GM12875 (cell line): ENCODE results near the gene DCP1B.

ENCODE experiments used
- H3K4me3 ChIP-seq: one replicate; pipeline ENCODE4 v1.5.1; 2011; ENCODE audit warnings: low read depth, low read length, control low read depth
- CTCF ChIP-seq: IDR thresholded peaks from 2 replicates; pipeline ENCODE4 v1.5.1; 2011; ENCODE audit warnings: low read depth, mild to moderate bottlenecking, control low read depth, inconsistent platforms, low read length, moderate library complexity, borderline replicate concordance; ENCODE audit not compliant: insufficient read depth

DCP1B gene

DNA sequence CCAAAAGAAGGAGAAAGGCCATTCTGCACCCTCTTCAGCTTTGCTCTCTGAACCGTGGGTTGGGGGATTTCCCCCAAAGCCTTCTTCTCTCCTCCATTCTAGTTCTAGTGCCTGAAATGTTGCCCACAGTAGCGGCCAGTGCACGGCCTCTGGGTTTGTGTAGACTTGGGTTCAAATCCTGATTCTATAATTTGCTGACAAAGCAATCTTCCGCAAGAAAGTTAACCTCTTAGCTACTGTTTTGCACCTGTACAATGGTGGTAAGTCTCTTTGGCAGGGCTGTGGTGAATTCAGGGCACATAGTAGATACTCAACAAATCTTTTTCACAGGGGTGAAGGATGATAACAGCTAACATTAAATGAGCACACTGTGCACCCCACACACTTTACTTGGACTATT is 42.7 kb upstream of the DCP1B start:
- no peak overlapping the region for H3K4me3 ChIP-seq
- TF ChIP-seq CTCF = no peak

- TF ChIP-seq CTCF = no peak
- no peak overlapping the region for H3K4me3 ChIP-seq
Observed at GRCh38 chr12:2044165-2044564, 39.9 kb upstream of the DCP1B start.

DNA sequence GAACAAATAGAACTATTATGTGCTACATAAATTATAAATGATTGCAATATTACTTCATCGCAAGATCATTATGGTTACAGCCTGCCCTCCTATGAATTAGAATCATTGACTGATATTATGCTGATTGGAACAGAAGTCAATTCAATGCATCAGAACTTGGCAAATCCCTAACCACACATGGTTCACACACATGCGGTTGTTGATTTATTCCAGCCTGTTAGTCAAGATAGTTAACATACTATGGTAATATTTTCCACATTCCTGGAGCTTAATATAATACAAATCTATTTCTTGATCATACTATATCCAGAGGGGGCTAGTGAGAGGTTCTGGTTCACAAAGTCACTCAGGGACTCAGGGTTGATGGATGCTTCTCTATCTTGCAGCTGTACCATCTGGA is 38.8 kb upstream of the DCP1B start:
- H3K4me3 ChIP-seq = no peak overlapping the region
- TF ChIP-seq CTCF = no peak

- no peak for TF ChIP-seq CTCF
- H3K4me3 ChIP-seq = no peak overlapping the region
Observed at GRCh38 chr12:2039034-2039433, 34.8 kb upstream of the DCP1B start.

DNA sequence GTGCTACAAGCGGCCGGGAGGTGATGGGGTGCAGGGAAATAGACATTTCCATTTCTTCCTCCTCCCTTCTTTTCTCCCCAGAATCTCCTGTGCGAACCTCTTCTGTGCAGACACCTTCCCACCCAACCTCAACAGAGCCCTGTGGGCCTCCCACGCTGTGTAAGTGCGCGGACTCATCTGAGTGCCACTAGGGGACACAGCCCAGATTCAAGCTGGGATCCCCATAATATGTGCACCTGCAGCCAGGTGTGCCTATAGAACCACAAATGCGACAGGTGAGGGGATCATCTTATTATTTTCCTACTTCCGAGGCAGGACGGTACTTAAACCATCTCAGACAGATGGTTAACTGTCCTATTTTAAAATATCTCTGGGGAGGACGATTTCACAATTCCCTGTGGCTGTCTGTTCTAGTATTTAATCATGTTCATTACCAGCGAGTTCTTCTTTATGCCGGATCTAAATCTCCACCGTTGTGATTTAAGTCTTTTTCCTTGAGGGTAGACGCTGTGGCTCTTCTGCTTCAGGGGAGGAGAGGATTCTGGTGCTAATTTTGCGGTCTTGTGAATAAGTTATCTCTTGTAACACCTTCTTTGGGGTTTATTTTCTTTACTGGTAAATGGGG is 31.3 kb upstream of the DCP1B start:
- H3K4me3 ChIP-seq = no peak overlapping the region
- TF ChIP-seq CTCF = no peak

- no peak overlapping the region for H3K4me3 ChIP-seq
- peak; percentile 97 for TF ChIP-seq CTCF
Observed at GRCh38 chr12:2034633-2035430, 30.6 kb upstream of the DCP1B start.

DNA sequence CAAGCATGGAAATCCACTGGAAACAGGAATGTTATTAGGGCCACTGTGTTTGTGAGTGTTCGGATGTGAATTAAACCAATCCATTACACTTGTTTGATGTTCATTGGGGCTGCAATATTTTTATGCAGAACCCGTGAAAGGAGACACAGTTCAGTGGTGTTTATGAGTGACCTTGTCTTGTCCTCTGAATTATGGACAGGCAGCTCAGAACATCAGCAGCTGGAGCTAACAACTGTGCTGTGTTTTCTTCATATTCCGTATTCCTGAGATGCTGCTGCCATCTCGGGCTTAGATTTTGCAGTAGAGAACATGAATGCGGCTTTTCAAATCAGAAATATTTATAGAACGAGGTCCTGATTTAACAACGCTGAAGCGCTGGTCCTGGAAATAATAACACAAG is 28.2 kb upstream of the DCP1B start:
- H3K4me3 ChIP-seq = no peak overlapping the region
- TF ChIP-seq CTCF = no peak
